HG02610 (cell line): ENCODE results near the gene BAIAP2.
"Not testable (repeated sequence)": the region's sequence is repeated elsewhere in the genome, so short reads cannot be mapped to it uniquely, and the experiment has no call there.

Experiments
- ATAC-seq: cut with Tn5 transposase; IDR thresholded peaks from one replicate; pipeline ENCODE4 v1.9.1; 2021; ENCODE audit warnings: mild to moderate bottlenecking, moderate library complexity; ENCODE audit not compliant: unreplicated experiment

BAIAP2 gene

GRCh38 chr17:81135505-81136278, 100.7 kb downstream of the BAIAP2 start:
- no peak for ATAC-seq

DNA sequence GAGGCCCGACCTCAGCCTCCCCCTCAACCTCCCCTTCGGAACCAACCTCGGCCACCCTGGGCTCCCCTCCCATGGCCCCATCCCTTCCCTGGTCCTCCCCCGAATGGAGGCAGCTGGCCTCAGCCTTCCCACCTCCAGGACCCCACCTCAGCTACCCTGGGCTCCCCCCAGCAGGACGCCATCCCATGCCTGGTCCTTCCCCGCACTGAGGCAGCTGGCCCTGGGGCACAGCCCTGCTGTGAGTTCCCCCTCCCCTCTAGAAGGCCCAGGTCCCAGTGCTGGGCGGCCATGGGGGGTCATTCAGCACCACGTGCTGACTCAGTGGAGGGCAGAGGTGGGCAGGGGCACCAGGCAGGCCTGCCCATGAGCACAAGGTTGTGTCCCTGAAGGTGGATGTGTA, 101.4 kb downstream of the BAIAP2 start:
- no peak for ATAC-seq

- no peak for ATAC-seq
These were observed 102.3 kb downstream of the BAIAP2 start for GRCh38 chr17:81137248-81137647.

DNA sequence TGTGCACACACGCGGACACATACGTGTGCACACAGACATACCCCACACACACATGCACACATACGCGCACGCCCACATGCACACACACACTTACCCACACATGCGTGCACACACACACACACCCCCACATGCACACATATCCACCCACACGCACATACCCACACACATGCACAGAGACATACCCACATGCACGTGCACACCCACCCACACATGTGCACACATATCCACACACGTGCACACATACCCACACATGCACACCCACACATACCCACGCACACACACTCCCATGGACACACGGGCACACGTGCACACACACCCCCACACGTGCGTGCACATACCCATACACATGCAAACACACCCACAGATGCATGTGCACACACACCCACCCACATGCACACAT, 103.1 kb downstream of the BAIAP2 start:
- ATAC-seq, result no peak

DNA sequence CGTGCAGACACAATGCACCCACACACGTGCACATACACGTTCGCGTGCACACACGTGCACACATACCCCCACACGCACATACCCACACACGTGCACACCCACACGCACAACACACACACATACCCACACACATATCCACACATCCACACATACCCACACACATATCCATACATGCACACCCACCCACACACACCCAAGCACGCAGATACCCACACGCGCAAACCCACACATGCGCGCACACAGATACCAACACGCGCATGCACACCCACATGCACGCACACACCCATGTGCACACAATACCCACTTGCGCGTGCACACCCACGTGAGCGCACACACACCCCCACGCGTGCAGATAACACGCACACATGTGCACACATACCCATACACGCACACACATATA, 103.5 kb downstream of the BAIAP2 start:
- no peak for ATAC-seq

DNA sequence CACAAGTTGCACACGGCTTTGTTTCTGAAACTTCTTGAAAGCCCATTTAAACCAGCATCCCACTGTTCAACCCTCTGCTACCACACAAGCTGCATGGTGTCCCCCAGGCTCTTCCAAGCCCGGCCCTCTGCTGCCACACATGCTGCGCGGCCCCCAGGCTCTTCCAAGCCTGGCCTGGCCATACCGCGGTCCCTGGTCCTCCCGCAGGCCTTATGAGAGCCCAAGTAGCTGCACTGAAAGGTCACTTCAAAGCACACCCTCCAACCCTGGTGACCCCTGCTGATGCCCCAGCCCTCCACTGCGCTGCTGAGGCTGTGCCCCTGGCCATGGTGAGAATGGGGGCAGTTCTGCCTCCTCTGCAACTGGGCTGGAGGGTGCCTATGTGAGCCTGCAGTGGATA, 104.5 kb downstream of the BAIAP2 start:
- no peak for ATAC-seq

DNA sequence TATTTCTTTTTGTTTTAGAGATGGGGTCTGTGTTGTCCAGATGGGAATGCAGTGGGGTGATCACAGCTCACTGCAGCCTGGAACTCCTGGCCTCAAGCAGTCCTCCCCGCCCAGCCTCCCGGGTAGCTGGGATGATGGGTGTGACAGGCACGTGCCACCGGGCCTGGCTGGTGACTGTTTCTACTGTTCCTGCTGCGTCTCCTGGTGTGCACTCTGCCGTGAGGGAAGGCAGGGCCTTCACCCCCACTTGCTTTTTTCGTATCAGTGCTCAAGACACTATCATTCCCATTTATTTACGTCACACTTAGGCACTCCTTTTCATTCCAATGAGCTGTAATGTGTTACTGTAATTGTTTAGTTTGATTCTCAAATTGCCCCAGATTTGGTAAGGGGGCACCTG, 105.1 kb downstream of the BAIAP2 start:
- no peak for ATAC-seq

GRCh38 chr17:81140695-81141094, 105.7 kb downstream of the BAIAP2 start:
- no peak for ATAC-seq

DNA sequence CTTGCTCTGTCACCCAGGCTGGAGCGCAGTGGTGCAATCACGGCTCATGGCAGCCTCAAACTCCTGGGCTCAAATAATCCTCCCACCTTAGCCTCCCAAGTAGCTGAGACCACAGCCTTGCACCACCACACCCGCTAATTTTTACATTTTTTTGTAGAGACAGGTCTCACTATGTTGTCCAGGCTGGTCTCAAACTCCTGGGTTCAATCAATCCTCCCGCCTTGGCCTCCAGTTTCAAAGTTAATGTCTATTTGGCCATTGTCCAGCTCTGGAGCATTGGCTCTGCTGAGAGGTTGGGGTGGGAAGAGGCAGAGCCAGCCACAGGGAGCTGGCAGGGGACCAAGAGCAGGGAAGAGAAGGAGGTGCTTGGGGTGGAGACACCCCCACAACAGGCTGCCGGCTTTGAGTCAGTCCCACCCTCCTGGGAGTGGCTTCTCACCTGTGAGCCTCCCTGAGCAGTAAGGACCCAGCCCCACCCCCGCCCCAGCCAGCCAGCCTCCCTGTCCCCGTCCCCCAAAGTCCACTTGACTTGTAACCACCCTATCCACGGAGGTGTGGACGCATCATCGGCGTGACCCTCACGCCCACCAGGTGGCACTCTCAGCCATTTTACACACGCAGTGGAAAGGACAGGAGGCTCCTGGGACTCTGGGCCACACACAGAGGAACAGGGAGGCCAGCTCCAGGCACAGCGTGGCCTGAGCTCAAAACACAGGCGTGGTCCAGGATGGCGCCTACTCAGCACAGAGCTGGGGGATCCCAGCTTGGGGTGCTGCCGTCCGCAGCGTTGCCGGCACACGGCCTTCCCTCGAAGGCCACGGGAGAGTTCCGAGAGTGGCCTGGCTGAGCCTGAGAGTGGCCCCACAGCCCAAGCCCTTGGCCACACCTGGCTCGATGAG, 107.6 kb downstream of the BAIAP2 start:
- no peak for ATAC-seq

GRCh38 chr17:81143200-81143527, 108.2 kb downstream of the BAIAP2 start:
- ATAC-seq, result no peak

DNA sequence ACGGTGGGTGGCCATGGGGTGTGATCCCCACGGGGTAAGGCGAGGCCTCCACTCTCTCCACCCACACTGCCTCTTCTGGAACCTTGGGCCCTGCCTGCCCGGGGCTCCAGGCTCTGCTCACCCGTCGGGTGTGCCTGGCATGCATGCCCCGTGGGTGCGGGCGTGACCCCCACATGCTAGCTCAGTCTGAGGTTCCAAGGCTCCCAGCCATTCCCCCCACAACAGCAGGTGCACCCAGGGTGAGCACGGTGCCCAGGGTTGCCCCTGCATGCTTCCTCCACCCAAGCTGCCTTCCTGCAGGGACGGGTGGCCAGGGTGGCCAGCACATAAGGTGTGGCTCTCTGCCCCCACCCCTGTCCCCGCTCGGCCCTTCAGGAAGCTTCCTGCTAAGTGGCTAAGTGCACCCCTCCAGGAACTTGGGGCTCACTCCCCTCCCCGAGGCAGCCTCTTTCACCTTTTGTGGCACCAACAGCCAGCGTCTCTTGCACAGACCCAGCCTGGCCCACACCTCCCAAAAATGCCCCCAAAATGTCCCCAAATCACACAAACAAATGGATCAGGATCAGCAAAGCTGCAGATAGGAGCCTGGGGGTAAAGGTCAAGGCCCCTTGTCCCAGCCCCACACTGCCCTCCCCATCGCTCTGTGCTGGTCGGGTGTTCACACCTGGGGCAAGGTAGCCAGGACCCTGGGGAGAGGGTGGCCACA, 108.9 kb downstream of the BAIAP2 start:
- ATAC-seq, result no peak

DNA sequence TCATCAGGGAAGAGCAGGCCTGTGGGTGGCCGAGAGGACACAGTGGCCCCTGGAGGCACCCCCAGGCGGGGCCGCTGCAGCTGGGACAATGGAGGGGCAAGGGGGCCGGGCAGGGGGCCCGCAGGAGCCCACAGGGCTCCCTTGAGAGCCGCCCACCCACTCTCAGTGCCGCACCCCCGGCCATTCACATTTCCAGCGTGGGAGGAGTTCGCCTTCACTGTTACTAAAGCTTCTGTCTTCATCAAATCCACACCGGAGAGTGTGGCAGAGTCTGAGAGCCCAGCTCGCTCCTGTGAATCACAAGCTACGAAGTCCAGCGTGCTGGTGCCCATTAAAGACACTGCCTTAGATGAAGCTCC, 109.5 kb downstream of the BAIAP2 start:
- no peak for ATAC-seq

- not testable (repeated sequence) for ATAC-seq
These were observed 111.3 kb downstream of the BAIAP2 start for GRCh38 chr17:81146208-81146607.

- no peak for ATAC-seq
These were observed 112.8 kb downstream of the BAIAP2 start for GRCh38 chr17:81147701-81148100.

- ATAC-seq, result no peak
These were observed 113.6 kb downstream of the BAIAP2 start for GRCh38 chr17:81148571-81148970.

- ATAC-seq, result no peak
These were observed 114.1 kb downstream of the BAIAP2 start for GRCh38 chr17:81148986-81149533.

DNA sequence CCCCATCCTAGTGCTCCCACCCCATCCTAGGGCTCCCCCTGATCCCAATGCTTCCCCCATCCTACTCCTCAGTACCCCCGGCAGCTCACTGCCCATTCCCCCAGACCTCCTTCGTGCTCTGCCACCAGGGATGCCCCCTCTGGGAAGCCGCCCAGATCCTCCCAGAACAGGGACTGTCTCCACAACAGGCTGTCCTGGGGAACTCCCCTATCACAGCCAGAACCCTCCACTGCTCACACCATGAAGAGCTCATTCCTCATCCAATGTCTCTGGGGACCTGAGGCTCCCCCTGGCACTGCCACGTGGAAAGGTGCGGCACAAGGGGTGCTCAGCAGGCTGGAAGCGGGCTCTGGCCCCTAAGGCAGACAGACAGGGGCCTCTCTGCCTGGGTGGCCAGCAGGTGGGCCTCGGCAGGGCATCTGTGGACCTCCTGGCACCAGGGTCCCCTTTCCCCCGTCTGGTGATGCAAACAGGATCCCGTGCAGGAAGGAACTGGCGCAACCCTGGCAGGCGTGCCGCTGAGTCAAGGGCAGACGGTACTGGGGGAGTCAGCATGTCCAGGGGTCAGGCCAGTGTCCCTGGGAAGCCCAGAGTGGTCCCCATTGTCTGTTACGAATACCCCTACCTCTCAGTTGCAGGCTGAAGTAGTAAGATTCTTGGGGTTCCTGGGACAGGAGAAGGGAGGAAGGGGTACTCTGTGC, 115.6 kb downstream of the BAIAP2 start:
- no peak for ATAC-seq

- ATAC-seq, result no peak
These were observed 116.3 kb downstream of the BAIAP2 start for GRCh38 chr17:81151278-81151677.

DNA sequence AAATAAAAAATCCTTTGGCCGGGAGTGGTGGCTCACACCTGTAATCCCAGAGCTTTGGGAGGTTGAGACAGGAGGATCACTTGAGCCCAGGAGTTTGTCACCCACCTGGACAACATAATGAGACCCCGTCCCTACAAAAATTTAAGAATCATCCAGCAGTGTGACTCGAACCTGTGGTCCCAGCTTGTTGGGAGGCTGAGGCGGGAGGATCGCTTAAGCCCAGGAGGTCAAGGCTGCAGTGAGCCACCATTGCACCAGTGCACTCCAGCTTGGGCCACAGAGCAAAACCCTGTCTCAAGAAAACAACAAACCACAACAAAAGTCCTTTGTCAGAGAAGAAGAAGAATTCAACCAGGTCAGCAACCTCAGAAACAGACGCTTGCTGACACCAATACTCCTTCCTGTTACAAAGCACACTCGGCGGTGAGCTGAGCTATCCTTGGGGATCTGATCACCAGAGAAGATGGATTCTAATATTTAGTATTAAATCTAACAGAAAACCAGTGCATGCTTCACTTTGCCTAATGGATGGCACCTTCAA, 117.4 kb downstream of the BAIAP2 start:
- no peak for ATAC-seq

- ATAC-seq, result no peak
These were observed 118.4 kb downstream of the BAIAP2 start for GRCh38 chr17:81153340-81153803.
